Urothelium cell line (cell line): ENCODE results near the gene PLA2G6.
"Not testable (repeated sequence)": the region's sequence is repeated elsewhere in the genome, so short reads cannot be mapped to it uniquely, and the experiment has no call there.

Experiments
- DNase-seq: peaks from one replicate; pipeline ENCODE4 v3.0.0; 2011; ENCODE audit warnings: low spot score, mixed read lengths
- FAIRE-seq: peaks from 2 replicates; lab custom pipeline; 2011; peaks lifted over from hg19 to GRCh38; lab: Jason Lieb, UNC

The PLA2G6 gene

GRCh38 chr22:38193580-38193979 is 11.9 kb upstream of the PLA2G6 start:
- no peak for FAIRE-seq
- DNase-seq = no peak

GRCh38 chr22:38192475-38192863 is 10.8 kb upstream of the PLA2G6 start:
- DNase-seq (no peak), FAIRE-seq (no peak)

- DNase-seq (no peak), FAIRE-seq (peak; percentile 27)
Measured at GRCh38 chr22:38191731-38192474, 10.3 kb upstream of the PLA2G6 start.

GRCh38 chr22:38191055-38191454 is 9.4 kb upstream of the PLA2G6 start:
- FAIRE-seq (no peak), DNase-seq (no peak)

GRCh38 chr22:38190581-38190980 is 9.0 kb upstream of the PLA2G6 start:
- DNase-seq = no peak
- FAIRE-seq = no peak

GRCh38 chr22:38189104-38189503 is 7.5 kb upstream of the PLA2G6 start:
- no peak for FAIRE-seq

GRCh38 chr22:38187413-38188212 is 6.0 kb upstream of the PLA2G6 start:
- FAIRE-seq (no peak), DNase-seq (no peak)

More at GRCh38 chr22:38189104-38189503, 7.5 kb upstream of the PLA2G6 start:
- DNase-seq = no peak

GRCh38 chr22:38186429-38186828 is 4.8 kb upstream of the PLA2G6 start:
- DNase-seq (no peak), FAIRE-seq (no peak)

- DNase-seq (no peak), FAIRE-seq (no peak)
Measured at GRCh38 chr22:38184788-38185187, 3.2 kb upstream of the PLA2G6 start.

- peak; percentile 59 for FAIRE-seq
Measured at GRCh38 chr22:38180841-38181452, 683 bp downstream of the PLA2G6 start.

GRCh38 chr22:38178605-38178937 is 3.1 kb downstream of the PLA2G6 start:
- DNase-seq, FAIRE-seq: not testable (repeated sequence)

More at GRCh38 chr22:38180841-38181452, 683 bp downstream of the PLA2G6 start:
- no peak for DNase-seq

GRCh38 chr22:38177926-38178604 is 3.6 kb downstream of the PLA2G6 start:
- peak; percentile 89 for DNase-seq
- peak; percentile 74 for FAIRE-seq

- not testable (repeated sequence) for DNase-seq, FAIRE-seq
Measured at GRCh38 chr22:38177571-38177925, 4.1 kb downstream of the PLA2G6 start.

GRCh38 chr22:38177044-38177443 is 4.6 kb downstream of the PLA2G6 start:
- FAIRE-seq (no peak), DNase-seq (no peak)

GRCh38 chr22:38176170-38176741 is 5.4 kb downstream of the PLA2G6 start:
- DNase-seq (no peak), FAIRE-seq (no peak)

- DNase-seq (no peak), FAIRE-seq (no peak)
Measured at GRCh38 chr22:38175206-38176118, 6.2 kb downstream of the PLA2G6 start.

- DNase-seq = no peak
- FAIRE-seq = no peak
Measured at GRCh38 chr22:38174626-38175025, 7.0 kb downstream of the PLA2G6 start.

GRCh38 chr22:38173641-38173906 is 8.1 kb downstream of the PLA2G6 start:
- FAIRE-seq = no peak

GRCh38 chr22:38172832-38173640 is 8.6 kb downstream of the PLA2G6 start:
- FAIRE-seq = peak; percentile 74
- peak; percentile 70 for DNase-seq

More at GRCh38 chr22:38173641-38173906, 8.1 kb downstream of the PLA2G6 start:
- no peak for DNase-seq
